ENCODE results near the gene BAIAP2L1.
"Not testable (repeated sequence)": the region's sequence is repeated elsewhere in the genome, so short reads cannot be mapped to it uniquely, and the experiment has no call there.

DNA sequence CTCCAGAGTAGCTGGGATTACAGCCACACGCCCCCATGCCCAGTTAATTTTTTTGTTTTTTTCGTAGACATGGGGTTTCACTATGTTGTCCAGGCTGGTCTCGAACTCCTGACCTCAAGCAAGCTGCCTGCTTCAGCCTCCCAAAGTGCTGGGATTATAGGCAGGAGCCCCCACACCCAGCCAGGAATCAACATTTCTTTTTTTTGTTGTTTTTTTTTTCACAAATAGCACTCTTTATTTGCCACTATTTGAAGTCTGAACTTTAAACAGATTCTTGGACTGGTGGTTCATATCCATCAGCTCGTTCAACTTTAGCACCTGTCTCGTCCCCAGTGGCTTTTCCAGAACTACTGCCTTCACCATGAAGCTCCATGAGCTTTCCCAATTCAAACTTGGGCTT, 15.4 kb downstream of the BAIAP2L1 start:
- TF ChIP-seq POLR2AphosphoS5 (IDR thresholded peaks at IDR 0.05; ENCODE audit: low read depth, low read length); POLR2A (IDR thresholded peaks at IDR 0.05; ENCODE audit: low read depth, low read length); TAF1 (IDR thresholded peaks at IDR 0.05; ENCODE audit: borderline replicate concordance, low read depth, low read length): not testable (repeated sequence)
